Measurements from ENCODE around the gene DPP10.
A peak's percentile ranks its signal among the peaks of the same experiment; 100 is the strongest.

The DPP10 gene

GRCh38 chr2:115554153-115554552, 1111.7 kb downstream of the DPP10 start:
- no peak for DNase-seq (ENCODE audit: low read depth)
- H3K4me3 ChIP-seq (ENCODE audit: low read length) = no peak overlapping the region
- TF ChIP-seq CTCF (conservative IDR thresholded peaks at IDR 0.05; ENCODE audit: low read depth, low read length) = no peak

DNA sequence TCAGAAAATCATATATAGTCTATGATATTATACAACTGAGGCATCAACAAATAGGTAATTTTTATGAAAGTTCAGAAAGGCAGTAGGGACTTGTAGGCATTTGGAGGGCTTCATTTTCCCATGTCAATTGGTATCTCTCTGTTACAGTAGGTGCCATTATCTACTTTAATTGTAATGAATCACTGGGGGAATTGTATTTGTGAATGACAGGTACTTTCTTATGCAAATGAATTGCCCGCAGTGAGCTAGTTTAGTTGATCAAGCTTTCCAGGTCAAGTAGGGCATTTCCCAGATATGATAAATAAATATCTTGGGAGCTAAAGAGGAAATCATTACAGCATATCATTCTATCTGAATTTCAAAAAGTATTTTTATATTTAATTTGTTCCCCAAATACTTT, 1116.3 kb downstream of the DPP10 start:
- no peak for TF ChIP-seq CTCF (conservative IDR thresholded peaks at IDR 0.05; ENCODE audit: low read depth, low read length)
- H3K4me3 ChIP-seq (ENCODE audit: low read length) = no peak overlapping the region
- DNase-seq (ENCODE audit: low read depth) = no peak

DNA sequence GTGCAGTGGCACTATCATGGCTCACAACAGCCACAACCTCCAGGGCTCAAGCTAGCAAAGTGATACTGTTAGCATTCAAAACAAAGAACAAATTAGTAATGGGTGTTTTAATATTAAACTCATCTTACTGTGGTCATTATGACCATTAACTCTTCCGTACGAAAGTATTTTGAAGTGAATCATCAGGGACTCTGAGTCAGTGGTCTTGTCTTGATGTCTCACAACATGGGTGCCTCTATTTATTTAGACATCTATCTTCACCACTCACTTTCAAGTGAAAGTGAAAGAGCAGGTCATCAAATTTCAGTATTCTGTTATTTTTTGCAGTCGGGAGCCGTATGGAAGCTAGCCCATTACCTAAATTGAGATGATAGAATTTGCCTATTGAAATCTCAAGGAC, 1118.2 kb downstream of the DPP10 start:
- no peak overlapping the region for H3K4me3 ChIP-seq (ENCODE audit: low read length)
- no peak for DNase-seq (ENCODE audit: low read depth)
- TF ChIP-seq CTCF (conservative IDR thresholded peaks at IDR 0.05; ENCODE audit: low read depth, low read length) = no peak

DNA sequence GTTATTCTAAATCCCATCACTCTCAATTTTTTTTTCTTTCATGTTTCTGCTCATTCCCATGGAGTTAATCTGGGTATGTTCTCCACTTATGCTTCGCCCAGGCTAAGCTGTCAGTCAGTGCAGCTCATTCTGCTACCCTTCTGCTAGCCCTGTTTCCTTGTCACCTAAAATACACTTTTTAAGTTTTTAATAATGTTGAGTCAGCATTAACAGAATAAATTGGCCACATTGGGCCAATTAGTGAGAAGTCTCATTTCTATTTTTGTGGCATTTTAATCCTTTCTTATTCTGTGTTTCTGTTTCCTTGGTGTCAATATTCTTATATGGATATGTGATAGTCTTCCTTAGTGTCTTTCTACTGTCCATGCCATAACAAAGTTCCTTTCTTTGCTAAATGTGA, 1126.2 kb downstream of the DPP10 start:
- DNase-seq (ENCODE audit: low read depth) = no peak
- H3K4me3 ChIP-seq (ENCODE audit: low read length) = no peak overlapping the region
- TF ChIP-seq CTCF (conservative IDR thresholded peaks at IDR 0.05; ENCODE audit: low read depth, low read length) = no peak

DNA sequence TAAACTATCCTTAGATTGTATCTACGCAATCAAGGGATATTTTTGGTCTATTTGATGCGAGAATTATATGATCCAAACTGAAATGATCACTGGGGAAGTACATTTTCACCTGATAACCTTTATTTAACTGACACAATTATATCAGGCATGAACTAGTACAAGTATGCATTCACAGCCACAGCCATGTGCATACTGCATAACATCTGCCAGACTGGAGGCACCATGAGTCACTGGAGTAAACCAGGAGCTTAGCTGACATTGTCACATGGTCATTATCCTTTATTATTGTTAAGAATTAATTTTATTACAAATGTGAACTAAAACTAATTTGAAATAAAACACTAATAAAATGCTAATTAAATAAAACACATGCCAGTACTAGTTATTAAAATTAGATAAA, 1127.1 kb downstream of the DPP10 start:
- no peak overlapping the region for H3K4me3 ChIP-seq (ENCODE audit: low read length)
- peak; percentile 39 for DNase-seq (ENCODE audit: low read depth)
- TF ChIP-seq CTCF (conservative IDR thresholded peaks at IDR 0.05; ENCODE audit: low read depth, low read length) = no peak

DNA sequence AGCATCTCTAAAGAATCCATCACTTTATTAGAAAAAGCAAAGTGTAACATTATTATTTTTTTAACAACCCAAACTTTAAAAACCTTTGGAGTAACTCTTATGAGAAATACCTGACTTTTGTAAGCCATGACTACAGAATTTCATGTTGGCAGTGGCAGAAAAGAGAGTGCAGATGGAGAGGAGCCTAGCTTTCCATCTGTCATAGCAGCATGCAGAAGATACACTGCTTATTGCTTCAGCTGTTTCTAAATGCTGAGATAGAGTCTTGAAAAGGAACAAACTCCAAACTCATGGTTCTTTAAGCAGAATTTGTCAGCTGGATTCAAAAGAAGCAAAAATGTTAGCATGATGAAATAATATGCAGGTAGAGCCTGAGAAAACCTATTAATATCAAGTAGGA, 1130.3 kb downstream of the DPP10 start:
- no peak overlapping the region for H3K4me3 ChIP-seq (ENCODE audit: low read length)
- DNase-seq (ENCODE audit: low read depth) = no peak
- TF ChIP-seq CTCF (conservative IDR thresholded peaks at IDR 0.05; ENCODE audit: low read depth, low read length) = no peak

DNA sequence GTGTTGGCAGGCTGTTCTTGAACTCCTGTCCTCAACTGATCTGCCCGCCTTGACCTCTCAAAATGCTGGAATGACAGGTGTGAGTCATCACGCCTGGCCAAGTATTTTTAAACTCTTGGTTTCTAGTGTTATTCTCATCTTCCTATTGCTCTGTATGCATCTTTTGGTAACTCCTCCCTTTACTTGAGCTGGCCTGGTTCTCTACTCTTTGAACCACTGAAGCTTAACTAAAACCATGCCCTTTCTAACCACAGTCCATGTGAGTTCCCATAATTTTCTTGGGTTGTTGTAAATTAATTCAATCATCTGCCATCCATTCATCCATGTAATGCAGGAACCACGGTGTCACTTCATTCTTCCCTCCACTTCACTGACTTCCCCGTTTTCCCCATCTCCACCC, 1131.3 kb downstream of the DPP10 start:
- H3K4me3 ChIP-seq (ENCODE audit: low read length) = no peak overlapping the region
- no peak for DNase-seq (ENCODE audit: low read depth)
- no peak for TF ChIP-seq CTCF (conservative IDR thresholded peaks at IDR 0.05; ENCODE audit: low read depth, low read length)

Data from retinal pigment epithelial cell (primary cell).